IMR-90 (cell line): ENCODE measurements around the gene AFF2. TPM values are rescaled to one million over a fixed set of nuclear protein-coding genes. Genes with fewer than 3 reads are reported as not detected.

Source experiments
- ATAC-seq: fragments of 200-7000 bp; cut with Tn5 transposase; 2 replicates; pipeline ENCODE4 v1.9.1; 2020; ENCODE audit warnings: low read depth, mild to moderate bottlenecking, moderate library complexity
- BruUV-seq: library from RNA; stranded (reverse); fragments of 400-500 nt; replicated peaks from 2 replicates; lab custom pipeline; 2021; lab: Mats Ljungman, UMichigan
- CTCF ChIA-PET: fragments of 300-600 bp; formaldehyde crosslinking; extraction: SDS; loops from one replicate; lab custom pipeline; 2021; ENCODE audit warnings: antibody characterized with exemption; lab: Yijun Ruan, JAX
- POLR2A ChIA-PET: fragments of 300-600 bp; sonication (Branson Sonifier 250); formaldehyde crosslinking; loops from one replicate; lab custom pipeline; 2022; ENCODE audit warnings: antibody characterized with exemption; ENCODE audit not compliant: unreplicated experiment; lab: Charles Lee
- DNase-seq: peaks from one replicate; pipeline ENCODE4 v3.0.0; 2013
- H2AFZ ChIP-seq: replicated peaks from 2 replicates; pipeline ENCODE3; 2013; ENCODE audit warnings: low read length, mild to moderate bottlenecking; ENCODE audit not compliant: poor library complexity
- H2AK5ac ChIP-seq: 2 replicates; pipeline ENCODE4 v1.6.1; 2013; ENCODE audit warnings: low read depth, low read length, inconsistent platforms
- H2AK9ac ChIP-seq: replicated peaks from 2 replicates; pipeline ENCODE3; 2013; ENCODE audit warnings: mild to moderate bottlenecking, low read depth, low read length, moderate library complexity; ENCODE audit not compliant: poor library complexity
- H2BK120ac ChIP-seq: 2 replicates; pipeline ENCODE4 v1.6.1; 2013; ENCODE audit warnings: low read depth, low read length, inconsistent platforms
- H2BK15ac ChIP-seq: 3 replicates; pipeline ENCODE4 v1.6.1; 2013; ENCODE audit warnings: low read depth, low read length, inconsistent platforms
- H2BK20ac ChIP-seq: 2 replicates; pipeline ENCODE4 v1.6.1; 2013; ENCODE audit warnings: low read depth, mild to moderate bottlenecking, inconsistent platforms, low read length, moderate library complexity
- H2BK5ac ChIP-seq: 2 replicates; pipeline ENCODE4 v1.6.1; 2013; ENCODE audit warnings: mild to moderate bottlenecking, low read depth, low read length, inconsistent platforms; ENCODE audit not compliant: poor library complexity, severe bottlenecking
- H3K14ac ChIP-seq: replicated peaks from 2 replicates; pipeline ENCODE4 v1.6.1; 2013; ENCODE audit warnings: low read depth, low read length, inconsistent platforms
- H3K18ac ChIP-seq: 2 replicates; pipeline ENCODE4 v1.6.1; 2013; ENCODE audit warnings: low read depth, low read length, control low read depth
- H3K23ac ChIP-seq: 2 replicates; pipeline ENCODE4 v1.6.1; 2013; ENCODE audit warnings: low read depth, low read length, inconsistent platforms
- H3K27ac ChIP-seq: 2 replicates; pipeline ENCODE4 v1.5.1; 2013; ENCODE audit warnings: mild to moderate bottlenecking, control low read depth, low read length; ENCODE audit not compliant: insufficient read depth
- H3K27me3 ChIP-seq: 2 replicates; pipeline ENCODE4 v1.6.1; 2013; ENCODE audit warnings: low read length; ENCODE audit not compliant: control insufficient read depth, insufficient read depth
- H3K36me3 ChIP-seq: 2 replicates; pipeline ENCODE4 v1.6.1; 2013; ENCODE audit warnings: low read length, mixed read lengths; ENCODE audit not compliant: control insufficient read depth, insufficient read depth
- H3K4ac ChIP-seq: 2 replicates; pipeline ENCODE4 v1.6.1; 2013; ENCODE audit warnings: low read depth, low read length, inconsistent platforms
- H3K4me1 ChIP-seq: 2 replicates; pipeline ENCODE4 v1.6.1; 2013; ENCODE audit warnings: low read length, mixed read lengths; ENCODE audit not compliant: control insufficient read depth, insufficient read depth
- H3K4me2 ChIP-seq: 2 replicates; pipeline ENCODE4 v1.6.1; 2013; ENCODE audit warnings: low read depth, mild to moderate bottlenecking, control low read depth, low read length, moderate library complexity
- H3K4me3 ChIP-seq: 2 replicates; pipeline ENCODE4 v1.5.1; 2013; ENCODE audit warnings: low read depth, mild to moderate bottlenecking, control low read depth, low read length, moderate library complexity; ENCODE audit not compliant: insufficient read depth
- H3K56ac ChIP-seq: 2 replicates; pipeline ENCODE4 v1.6.1; 2013; ENCODE audit warnings: low read length, inconsistent platforms; ENCODE audit not compliant: insufficient read depth; ENCODE audit errors: extremely low read depth
- H3K79me1 ChIP-seq, 2 experiments: 2 replicates each; pipeline ENCODE4 v1.6.1; 2013; ENCODE audit warnings: low read length in 2 of 2, inconsistent platforms in 1 of 2, low read depth in 1 of 2
- H3K9ac ChIP-seq: 2 replicates; pipeline ENCODE4 v1.6.1; 2013; ENCODE audit warnings: low read depth, low read length, control low read depth
- H3K9me1 ChIP-seq: 2 replicates; pipeline ENCODE4 v1.6.1; 2013; ENCODE audit warnings: low read length, inconsistent platforms; ENCODE audit not compliant: insufficient read depth
- H3K9me3 ChIP-seq: 2 replicates; pipeline ENCODE4 v1.6.1; 2013; ENCODE audit warnings: low read length; ENCODE audit not compliant: control insufficient read depth, insufficient read depth
- H4K20me1 ChIP-seq: 2 replicates; pipeline ENCODE4 v1.6.1; 2013; ENCODE audit warnings: low read length, inconsistent platforms; ENCODE audit not compliant: insufficient read depth
- H4K5ac ChIP-seq: 2 replicates; pipeline ENCODE4 v1.6.1; 2013; ENCODE audit warnings: mild to moderate bottlenecking, low read depth, low read length, control low read depth
- H4K8ac ChIP-seq, 2 experiments: 2 replicates each; pipeline ENCODE4 v1.6.1; 2013; ENCODE audit warnings: low read depth in 2 of 2, low read length in 2 of 2, control low read depth in 1 of 2, inconsistent platforms in 1 of 2
- H4K91ac ChIP-seq: 2 replicates; pipeline ENCODE4 v1.6.1; 2013; ENCODE audit warnings: low read depth, low read length, inconsistent platforms; ENCODE audit not compliant: insufficient read depth
- ELK1 ChIP-seq: fragments of 150-350 bp; IDR thresholded peaks from 2 replicates; pipeline ENCODE4 v1.6.1; 2016; ENCODE audit warnings: low read depth, mild to moderate bottlenecking, low read length, moderate library complexity, borderline replicate concordance
- MAZ ChIP-seq: IDR thresholded peaks from 2 replicates; pipeline ENCODE4 v1.6.1; 2012; ENCODE audit warnings: low read depth, mild to moderate bottlenecking, low read length, improper control_type of control experiment, moderate library complexity, borderline replicate concordance
- NFE2L2 ChIP-seq: fragments of 150-350 bp; IDR thresholded peaks from 2 replicates; pipeline ENCODE4 v1.6.1; 2016; ENCODE audit warnings: low read depth, mild to moderate bottlenecking, low read length
- POLR2A ChIP-seq: IDR thresholded peaks from 2 replicates; pipeline ENCODE4 v1.6.1; 2012; ENCODE audit warnings: mild to moderate bottlenecking, low read depth, low read length
- RCOR1 ChIP-seq: IDR thresholded peaks from 2 replicates; pipeline ENCODE4 v1.6.1; 2012; ENCODE audit warnings: mild to moderate bottlenecking, low read length, improper control_type of control experiment; ENCODE audit not compliant: insufficient replicate concordance
- RFX5 ChIP-seq: IDR thresholded peaks from 2 replicates; pipeline ENCODE4 v1.8.0; 2012; ENCODE audit warnings: low read depth, mild to moderate bottlenecking, low read length, moderate library complexity
- USF2 ChIP-seq: fragments of 150-350 bp; IDR thresholded peaks from 2 replicates; pipeline ENCODE4 v1.6.1; 2017; ENCODE audit warnings: mild to moderate bottlenecking, antibody characterized with exemption, low read length, low read depth
- whole genome bisulfite sequencing, 2 experiments: methylation state at CpG; one replicate each; pipeline versions ENCODE4 v1.1.5 to v1.1.7; 2013; ENCODE audit warnings: missing lambda C conversion rate in 2 of 2; ENCODE audit not compliant: insufficient read length in 1 of 2; ENCODE audit errors: extremely low coverage in 2 of 2; 5-methylcytosine and 5-hydroxymethylcytosine counted together
- dilution Hi-C: fragments of 300-500 bp; cut with HindIII; formaldehyde crosslinking; loops from one replicate; pipeline ENCODE4 v1.14.3; 2018; ENCODE audit warnings: low sequenced_read_pairs; ENCODE audit not compliant: unreplicated experiment
- in situ Hi-C: fragments of 300-500 bp; cut with MboI; formaldehyde crosslinking; loops from 3 replicates; pipeline ENCODE4 v1.14.3; 2019; ENCODE audit warnings: low sequenced_read_pairs, inconsistent platforms, mixed read lengths
- intact Hi-C: fragments of 100-400 bp; cut with micrococcal nuclease; formaldehyde crosslinking; loops from 2 replicates; pipeline ENCODE4 v1.10.0; 2022
- polyA plus RNA-seq, 3 experiments: library from polyadenylated mRNA; depleted of rRNA; stranded (reverse); fragments of >200 nt; gene quantifications; 2 replicates each; pipeline ENCODE4 v1.2.3, GENCODE V29; 2012; ENCODE audit warnings: low replicate concordance in 1 of 3
- total RNA-seq: library from RNA; depleted of rRNA; stranded (reverse); fragments of >200 nt; gene quantifications from 2 replicates; pipeline ENCODE4 v1.2.3, GENCODE V29; 2012
- TF ChIP-seq, protein P1 (sequence below): conservative IDR thresholded peaks from 2 replicates; pipeline ENCODE4 v1.5.1; 2012; ENCODE audit warnings: mild to moderate bottlenecking, low read depth, low read length, improper control_type of control experiment

AFF2 gene
- total and polyA plus RNA-seq, 2 of the 4 experiments (the other 2 are of a cell fraction), result 0.15 to 0.72 TPM

GRCh38 chrX:148535639-148536038 lies 35.2 kb downstream of the AFF2 start:
- peaks cover 2% of the 10 kb centered on the region; the same call in 1 of the 2 replicates for H3K9me3 ChIP-seq
- no peak overlapping the region for H4K8ac ChIP-seq
- no peak for TF ChIP-seq NFE2L2
- no peak for TF ChIP-seq MAZ
- TF ChIP-seq ELK1, result no peak
- TF ChIP-seq RCOR1, result no peak
- TF ChIP-seq, protein P1, sequence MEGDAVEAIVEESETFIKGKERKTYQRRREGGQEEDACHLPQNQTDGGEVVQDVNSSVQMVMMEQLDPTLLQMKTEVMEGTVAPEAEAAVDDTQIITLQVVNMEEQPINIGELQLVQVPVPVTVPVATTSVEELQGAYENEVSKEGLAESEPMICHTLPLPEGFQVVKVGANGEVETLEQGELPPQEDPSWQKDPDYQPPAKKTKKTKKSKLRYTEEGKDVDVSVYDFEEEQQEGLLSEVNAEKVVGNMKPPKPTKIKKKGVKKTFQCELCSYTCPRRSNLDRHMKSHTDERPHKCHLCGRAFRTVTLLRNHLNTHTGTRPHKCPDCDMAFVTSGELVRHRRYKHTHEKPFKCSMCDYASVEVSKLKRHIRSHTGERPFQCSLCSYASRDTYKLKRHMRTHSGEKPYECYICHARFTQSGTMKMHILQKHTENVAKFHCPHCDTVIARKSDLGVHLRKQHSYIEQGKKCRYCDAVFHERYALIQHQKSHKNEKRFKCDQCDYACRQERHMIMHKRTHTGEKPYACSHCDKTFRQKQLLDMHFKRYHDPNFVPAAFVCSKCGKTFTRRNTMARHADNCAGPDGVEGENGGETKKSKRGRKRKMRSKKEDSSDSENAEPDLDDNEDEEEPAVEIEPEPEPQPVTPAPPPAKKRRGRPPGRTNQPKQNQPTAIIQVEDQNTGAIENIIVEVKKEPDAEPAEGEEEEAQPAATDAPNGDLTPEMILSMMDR, result no peak
- TF ChIP-seq RFX5, result no peak
- TF ChIP-seq POLR2A, result no peak
- no peak for TF ChIP-seq USF2
- H3K4me1 ChIP-seq, result no peaks in the 10 kb centered on the region
- no peak overlapping the region for H3K4me2 ChIP-seq
- H2BK20ac ChIP-seq, result no peak overlapping the region
- no peak overlapping the region for H3K14ac ChIP-seq
- H3K27me3 ChIP-seq, result no peaks in the 10 kb centered on the region
- CTCF ChIA-PET, result no interaction called here
- no peak overlapping the region for H2BK5ac ChIP-seq
- H3K27ac ChIP-seq, result no peak overlapping the region
- DNase-seq (no peak), ATAC-seq (no peak)
- H2AFZ ChIP-seq, result no peak overlapping the region
- H4K91ac ChIP-seq, result no peak overlapping the region
- no peak overlapping the region for H3K56ac ChIP-seq
- no peak overlapping the region for H2BK15ac ChIP-seq
- H2BK120ac ChIP-seq, result no peak overlapping the region
- no peak overlapping the region for H2AK9ac ChIP-seq
- no peaks in the 10 kb centered on the region for H3K79me1 ChIP-seq
- no peak overlapping the region for H3K4me3 ChIP-seq
- intact Hi-C loops (no loop called here), in situ Hi-C loops (no loop called here), dilution Hi-C loops (no loop called here)
- H2AK5ac ChIP-seq, result no peak overlapping the region
- H3K18ac ChIP-seq, result no peak overlapping the region
- H3K4ac ChIP-seq, result no peak overlapping the region
- no peak overlapping the region for H3K9ac ChIP-seq
- no peak overlapping the region for H3K23ac ChIP-seq
- no TSS peak for BruUV-seq
- H4K5ac ChIP-seq, result no peak overlapping the region
- H3K9me1 ChIP-seq, result no peaks in the 10 kb centered on the region
- POLR2A ChIA-PET, result no interaction called here
- H4K20me1 ChIP-seq, result no peaks in the 10 kb centered on the region
- WGBS, 2 experiments, result no CpG with 5 or more reads among the region's 4 CpGs
- no peaks in the 10 kb centered on the region for H3K36me3 ChIP-seq
